ENCODE data around the gene ZNF253.

- no peak for TF ChIP-seq EZH2 (IDR thresholded peaks at IDR 0.05)
- TF ChIP-seq POLR2AphosphoS5 (IDR thresholded peaks at IDR 0.05; ENCODE audit: borderline replicate concordance, low read depth, low read length) = no peak
Observed at GRCh38 chr19:19873381-19873780, 7.7 kb downstream of the ZNF253 start.
